GM21786 (cell line): Measurements from ENCODE around the gene SLC10A7.

Experiments
- ATAC-seq: cut with Tn5 transposase; IDR thresholded peaks from one replicate; pipeline ENCODE4 v1.9.1; 2021; ENCODE audit not compliant: unreplicated experiment

Gene SLC10A7

GRCh38 chr4:146265950-146266490 lies 255.7 kb downstream of the SLC10A7 start:
- no peak for ATAC-seq

- no peak for ATAC-seq
These were observed 257.9 kb downstream of the SLC10A7 start for GRCh38 chr4:146263793-146264192.

- no peak for ATAC-seq
These were observed 260.7 kb downstream of the SLC10A7 start for GRCh38 chr4:146261041-146261440.

GRCh38 chr4:146260521-146260920 lies 261.2 kb downstream of the SLC10A7 start:
- no peak for ATAC-seq

GRCh38 chr4:146257511-146257910 lies 264.2 kb downstream of the SLC10A7 start:
- no peak for ATAC-seq

- no peak for ATAC-seq
These were observed 265.4 kb downstream of the SLC10A7 start for GRCh38 chr4:146256328-146256727.

- no peak for ATAC-seq
These were observed 265.9 kb downstream of the SLC10A7 start for GRCh38 chr4:146255874-146256273.

- no peak for ATAC-seq
These were observed 266.3 kb downstream of the SLC10A7 start for GRCh38 chr4:146255463-146255862.

GRCh38 chr4:146252969-146253611 lies 268.6 kb downstream of the SLC10A7 start:
- no peak for ATAC-seq

GRCh38 chr4:146247356-146247755 lies 274.4 kb downstream of the SLC10A7 start:
- no peak for ATAC-seq

- no peak for ATAC-seq
These were observed 275.4 kb downstream of the SLC10A7 start for GRCh38 chr4:146246381-146246780.

GRCh38 chr4:146245850-146246249 lies 275.9 kb downstream of the SLC10A7 start:
- no peak for ATAC-seq

GRCh38 chr4:146245246-146245645 lies 276.5 kb downstream of the SLC10A7 start:
- no peak for ATAC-seq

- ATAC-seq, result no peak
These were observed 277.2 kb downstream of the SLC10A7 start for GRCh38 chr4:146244496-146244895.

- no peak for ATAC-seq
These were observed 277.9 kb downstream of the SLC10A7 start for GRCh38 chr4:146243883-146244277.

GRCh38 chr4:146243141-146243882 lies 278.4 kb downstream of the SLC10A7 start:
- ATAC-seq, result peak; percentile 78

GRCh38 chr4:146238107-146238506 lies 283.6 kb downstream of the SLC10A7 start:
- no peak for ATAC-seq

- no peak for ATAC-seq
These were observed 284.6 kb downstream of the SLC10A7 start for GRCh38 chr4:146237092-146237491.

GRCh38 chr4:146236216-146236615 lies 285.5 kb downstream of the SLC10A7 start:
- no peak for ATAC-seq

GRCh38 chr4:146235654-146236177 lies 286.0 kb downstream of the SLC10A7 start:
- ATAC-seq, result no peak

- ATAC-seq, result no peak
These were observed 289.5 kb downstream of the SLC10A7 start for GRCh38 chr4:146232131-146232722.

GRCh38 chr4:146229406-146229805 lies 292.3 kb downstream of the SLC10A7 start:
- ATAC-seq, result no peak
